Testis (tissue), 3 donors: ENCODE data around the gene ATP10A. TPM values are rescaled to one million over a fixed set of nuclear protein-coding genes. Genes with fewer than 3 reads are reported as not detected.

Experiments used
- DNase-seq: peaks from one replicate; pipeline ENCODE4 v3.0.0-alpha.2; 2019
- H3K27ac ChIP-seq, 2 donors: fragments of 200-600 bp; sonication (generic); one replicate each; pipeline ENCODE4 v1.5.1; 2019
- H3K27me3 ChIP-seq: fragments of 200-600 bp; sonication (generic); one replicate; pipeline ENCODE4 v1.5.1; 2019
- H3K36me3 ChIP-seq: fragments of 200-600 bp; sonication (generic); one replicate; pipeline ENCODE4 v1.5.1; 2017; ENCODE audit warnings: low read depth; ENCODE audit errors: missing control alignments
- H3K4me1 ChIP-seq: fragments of 200-600 bp; sonication (generic); one replicate; pipeline ENCODE4 v1.5.1; 2019
- H3K4me3 ChIP-seq, 2 donors: fragments of 200-600 bp; sonication (generic); one replicate each; pipeline ENCODE4 v1.5.1; 2017 to 2019
- H3K9me3 ChIP-seq: fragments of 200-600 bp; sonication (generic); one replicate; pipeline ENCODE4 v1.5.1; 2017
- CTCF ChIP-seq, 3 experiments: fragments of 450-650 bp in 2 of 3; fragments of 200-600 bp in 1 of 3; sonication (generic) in 1 of 3; IDR thresholded peaks; one replicate each; pipeline ENCODE4 v1.5.1; 2016 to 2019; ENCODE audit warnings: antibody characterized with exemption in 3 of 3, mild to moderate bottlenecking in 2 of 3, moderate library complexity in 1 of 3
- POLR2A ChIP-seq: fragments of 450-650 bp; IDR thresholded peaks from one replicate; pipeline ENCODE4 v1.6.1; 2017; ENCODE audit warnings: antibody characterized with exemption, mild to moderate bottlenecking, moderate library complexity
- WGBS, 2 donors: methylation state at CpG; one replicate each; pipeline ENCODE4 v1.1.5; 2018; 5-methylcytosine and 5-hydroxymethylcytosine counted together
- intact Hi-C: fragments of 100-400 bp; cut with DNase I; formaldehyde crosslinking; loops from one replicate; pipeline ENCODE4 v1.15.1; 2023; ENCODE audit warnings: low total_unique reads
- polyA plus RNA-seq: library from polyadenylated mRNA; stranded (reverse); fragments of 350-450 nt; fragmentation: Illumina TruSeq; extraction: RNeasy Lipid Tissue Mini Kit (QIAGEN cat#74804); gene quantifications from one replicate; pipeline ENCODE4 v1.2.3, GENCODE V29; 2014; ENCODE audit warnings: low read depth, low replicate concordance; ENCODE audit not compliant: insufficient read depth
- total RNA-seq, 2 donors: library from RNA; depleted of rRNA; stranded (reverse); fragments of >200 nt; gene quantifications; one replicate each; pipeline ENCODE4 v1.2.3, GENCODE V29; 2016

ATP10A gene
- total and polyA plus RNA-seq, 3 donors from 2014 or later, result 13.6 to 26.5 (median 22.8) TPM

GRCh38 chr15:25807063-25807462 is 56.1 kb downstream of the ATP10A start:
- WGBS, 2 donors, result 76 to 91% methylated on average over 6 of the region's 6 CpGs
- TF ChIP-seq POLR2A (no peak), CTCF (IDR thresholded peaks at IDR 0.05) (no peak)
- no peak for DNase-seq
- Histone ChIP-seq H3K27ac (no peak overlapping the region), H3K27me3 (no peaks in the 10 kb centered on the region), H3K4me1 (peaks cover 8% of the 10 kb centered on the region), H3K4me3 (no peak overlapping the region), H3K9me3 (no peaks in the 10 kb centered on the region), H3K36me3 (no peaks in the 10 kb centered on the region)
- intact Hi-C loops, result no loop called here

GRCh38 chr15:25805031-25805430 is 58.1 kb downstream of the ATP10A start:
- no peaks in the 10 kb centered on the region for H3K9me3 ChIP-seq
- no peak for TF ChIP-seq POLR2A
- no peak for TF ChIP-seq CTCF (IDR thresholded peaks at IDR 0.05)
- H3K27me3 ChIP-seq, result no peaks in the 10 kb centered on the region
- H3K4me1 ChIP-seq, result peaks cover 21% of the 10 kb centered on the region
- H3K27ac ChIP-seq, result no peak overlapping the region
- WGBS, 2 donors, result 74 to 82% methylated on average over 12 of the region's 12 CpGs
- DNase-seq, result no peak
- H3K36me3 ChIP-seq, result no peaks in the 10 kb centered on the region
- no peak overlapping the region for H3K4me3 ChIP-seq
- intact Hi-C loops, result no loop called here

GRCh38 chr15:25804451-25804850 is 58.7 kb downstream of the ATP10A start:
- H3K4me1 ChIP-seq, result peaks cover 22% of the 10 kb centered on the region
- H3K9me3 ChIP-seq, result no peaks in the 10 kb centered on the region
- DNase-seq, result no peak
- H3K36me3 ChIP-seq, result no peaks in the 10 kb centered on the region
- H3K27me3 ChIP-seq, result no peaks in the 10 kb centered on the region
- TF ChIP-seq POLR2A, result no peak
- TF ChIP-seq CTCF (IDR thresholded peaks at IDR 0.05), result no peak
- intact Hi-C loops, result no loop called here
- no peak overlapping the region for H3K27ac ChIP-seq
- WGBS, 2 donors, result 88 to 89% methylated on average over 7 of the region's 7 CpGs
- H3K4me3 ChIP-seq, result no peak overlapping the region

GRCh38 chr15:25803541-25803940 is 59.6 kb downstream of the ATP10A start:
- intact Hi-C loops, result no loop called here
- Histone ChIP-seq H3K9me3 (no peaks in the 10 kb centered on the region), H3K36me3 (no peaks in the 10 kb centered on the region), H3K27ac (no peak overlapping the region), H3K27me3 (no peaks in the 10 kb centered on the region), H3K4me3 (no peak overlapping the region), H3K4me1 (peaks cover 29% of the 10 kb centered on the region)
- DNase-seq, result no peak
- no peak for TF ChIP-seq CTCF (IDR thresholded peaks at IDR 0.05)
- no peak for TF ChIP-seq POLR2A
- 83 to 92% methylated on average over 10 of the region's 10 CpGs for WGBS, 2 donors

GRCh38 chr15:25803036-25803435 is 60.1 kb downstream of the ATP10A start:
- Histone ChIP-seq H3K4me3 (no peak overlapping the region), H3K4me1 (peaks cover 34% of the 10 kb centered on the region), H3K9me3 (no peaks in the 10 kb centered on the region), H3K36me3 (no peaks in the 10 kb centered on the region), H3K27me3 (no peaks in the 10 kb centered on the region), H3K27ac (peak overlapping the region; percentile 39 to 67)
- TF ChIP-seq POLR2A (no peak), CTCF (IDR thresholded peaks at IDR 0.05) (no peak)
- intact Hi-C loops, result no loop called here
- 96% methylated on average over 9 to 11 of the region's 11 CpGs for WGBS, 2 donors
- no peak for DNase-seq
